GM18907 (cell line): ENCODE data around the gene TNNT1.
"Not testable (repeated sequence)": the region's sequence is repeated elsewhere in the genome, so short reads cannot be mapped to it uniquely, and the experiment has no call there.

Experiments used
- ATAC-seq: cut with Tn5 transposase; IDR thresholded peaks from one replicate; pipeline ENCODE4 v1.9.1; 2021; ENCODE audit warnings: mild to moderate bottlenecking, moderate library complexity; ENCODE audit not compliant: unreplicated experiment

Gene TNNT1

DNA sequence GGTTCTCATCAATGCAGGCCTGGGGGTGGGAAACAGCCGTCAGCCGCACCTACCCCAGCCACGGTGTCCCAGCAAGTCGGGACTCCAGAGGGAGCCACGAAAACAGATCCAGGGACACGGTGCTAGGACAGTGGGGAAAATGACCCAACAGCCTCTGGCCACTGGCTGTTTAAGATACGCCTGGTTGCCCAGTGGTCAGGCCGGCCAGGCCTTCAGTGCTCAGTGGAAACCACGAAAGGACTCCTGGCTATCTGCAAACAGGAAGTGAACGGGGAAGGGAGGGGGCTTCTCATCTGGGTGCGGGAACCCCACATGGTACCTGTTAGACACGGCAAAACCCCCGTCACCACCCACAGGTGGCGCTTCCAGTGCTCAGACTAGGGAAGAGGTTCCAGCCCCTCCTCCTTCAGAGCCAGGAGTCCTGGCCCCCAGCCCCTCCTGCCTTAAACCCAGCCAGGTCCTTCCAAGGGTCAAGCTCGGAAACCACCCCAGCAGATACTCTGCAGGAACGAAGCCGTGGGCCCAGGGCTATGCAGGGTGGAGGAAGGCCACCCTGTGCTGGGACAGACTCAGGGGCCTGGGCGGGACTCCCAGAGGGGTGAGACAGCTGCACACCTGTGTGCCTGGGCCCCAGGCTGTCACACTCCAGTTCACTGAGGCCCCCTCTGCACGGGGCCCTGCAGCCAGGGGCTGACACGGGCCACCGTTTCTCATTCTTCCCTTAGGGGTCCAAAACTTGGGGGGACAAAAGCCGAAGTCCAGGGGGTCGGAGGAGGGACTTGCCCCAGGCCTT is 36.0 kb downstream of the TNNT1 start:
- ATAC-seq = no peak

DNA sequence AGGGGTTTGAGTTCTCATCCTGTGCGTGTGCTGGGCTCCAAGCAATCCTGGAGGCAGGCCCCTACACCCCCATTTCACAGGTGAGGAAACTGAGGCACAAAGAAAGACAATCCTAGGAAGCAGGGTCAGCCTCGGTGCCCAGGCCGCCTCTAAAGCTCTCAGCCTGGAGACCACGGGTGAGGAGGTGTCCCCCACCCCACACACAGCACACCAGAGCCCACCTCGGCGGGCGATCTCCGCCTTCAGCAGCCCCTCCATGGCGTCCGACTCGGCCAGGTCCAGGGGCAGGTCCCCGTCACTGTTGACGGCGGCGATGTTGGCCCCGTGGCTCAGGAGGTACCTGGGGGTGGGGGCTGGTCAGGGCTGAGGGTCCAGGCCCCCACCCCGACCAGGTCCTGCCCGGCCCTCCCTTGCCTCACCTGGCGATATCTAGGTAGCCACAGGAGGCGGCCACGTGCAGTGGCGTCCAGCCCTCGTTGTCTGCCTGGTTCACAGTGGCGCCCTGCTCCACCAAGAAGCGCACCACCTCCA is 36.7 kb downstream of the TNNT1 start:
- no peak for ATAC-seq

- ATAC-seq = no peak
Measured at GRCh38 chr19:55111238-55111831, 37.7 kb downstream of the TNNT1 start.

GRCh38 chr19:55109527-55110291 is 39.3 kb downstream of the TNNT1 start:
- ATAC-seq = no peak

- ATAC-seq = not testable (repeated sequence)
Measured at GRCh38 chr19:55107252-55107651, 41.8 kb downstream of the TNNT1 start.

GRCh38 chr19:55106591-55106990 is 42.4 kb downstream of the TNNT1 start:
- ATAC-seq = no peak

GRCh38 chr19:55105237-55105636 is 43.8 kb downstream of the TNNT1 start:
- no peak for ATAC-seq

GRCh38 chr19:55103190-55103589 is 45.8 kb downstream of the TNNT1 start:
- no peak for ATAC-seq

GRCh38 chr19:55101261-55101660 is 47.7 kb downstream of the TNNT1 start:
- ATAC-seq = no peak

GRCh38 chr19:55099557-55100506 is 49.2 kb downstream of the TNNT1 start:
- no peak for ATAC-seq

DNA sequence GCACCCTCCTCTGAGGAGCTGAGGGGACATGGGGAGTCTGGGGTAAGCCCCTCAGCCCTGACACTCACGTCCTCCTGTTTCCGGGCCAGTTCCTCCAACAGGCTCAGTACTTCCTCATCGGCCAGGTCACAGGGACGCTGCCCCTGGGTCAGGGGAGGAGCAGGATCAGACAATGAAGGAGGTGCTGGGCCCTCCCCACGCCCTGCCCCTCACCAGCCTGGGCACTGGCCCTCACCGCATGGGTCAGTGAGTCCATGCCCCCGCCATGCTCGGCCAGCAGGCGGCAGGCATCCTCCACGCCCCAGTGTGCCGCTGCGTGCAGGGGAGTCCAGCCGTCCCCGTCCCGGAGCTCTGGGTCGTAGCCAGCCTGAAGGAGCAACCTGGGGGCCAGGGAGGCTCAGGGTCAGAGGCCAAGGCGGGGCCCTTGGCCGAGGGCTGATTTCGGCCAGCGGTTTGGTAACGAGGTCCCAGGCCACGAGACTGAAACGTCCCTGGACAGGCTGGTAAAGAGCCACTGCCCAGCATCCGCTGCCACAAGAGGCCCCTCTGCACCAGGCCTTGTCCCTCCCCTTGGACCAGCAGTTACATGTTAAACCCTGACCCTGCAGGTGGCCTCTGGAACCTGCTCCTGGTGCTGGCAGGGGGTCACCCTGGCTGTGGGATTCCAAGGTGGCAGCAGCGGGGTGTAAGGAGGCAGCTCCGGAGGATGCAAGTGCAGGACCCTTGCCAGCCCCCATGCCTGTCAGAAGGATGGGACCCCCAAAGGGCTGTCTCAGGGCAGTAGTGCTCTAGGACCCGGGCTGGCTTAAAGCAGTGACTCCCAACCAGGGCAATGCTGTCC is 50.1 kb downstream of the TNNT1 start:
- no peak for ATAC-seq

GRCh38 chr19:55097864-55098715 is 50.9 kb downstream of the TNNT1 start:
- ATAC-seq = no peak

- ATAC-seq = no peak
Measured at GRCh38 chr19:55096061-55096701, 52.8 kb downstream of the TNNT1 start.

- ATAC-seq = no peak
Measured at GRCh38 chr19:55095260-55096060, 53.5 kb downstream of the TNNT1 start.

DNA sequence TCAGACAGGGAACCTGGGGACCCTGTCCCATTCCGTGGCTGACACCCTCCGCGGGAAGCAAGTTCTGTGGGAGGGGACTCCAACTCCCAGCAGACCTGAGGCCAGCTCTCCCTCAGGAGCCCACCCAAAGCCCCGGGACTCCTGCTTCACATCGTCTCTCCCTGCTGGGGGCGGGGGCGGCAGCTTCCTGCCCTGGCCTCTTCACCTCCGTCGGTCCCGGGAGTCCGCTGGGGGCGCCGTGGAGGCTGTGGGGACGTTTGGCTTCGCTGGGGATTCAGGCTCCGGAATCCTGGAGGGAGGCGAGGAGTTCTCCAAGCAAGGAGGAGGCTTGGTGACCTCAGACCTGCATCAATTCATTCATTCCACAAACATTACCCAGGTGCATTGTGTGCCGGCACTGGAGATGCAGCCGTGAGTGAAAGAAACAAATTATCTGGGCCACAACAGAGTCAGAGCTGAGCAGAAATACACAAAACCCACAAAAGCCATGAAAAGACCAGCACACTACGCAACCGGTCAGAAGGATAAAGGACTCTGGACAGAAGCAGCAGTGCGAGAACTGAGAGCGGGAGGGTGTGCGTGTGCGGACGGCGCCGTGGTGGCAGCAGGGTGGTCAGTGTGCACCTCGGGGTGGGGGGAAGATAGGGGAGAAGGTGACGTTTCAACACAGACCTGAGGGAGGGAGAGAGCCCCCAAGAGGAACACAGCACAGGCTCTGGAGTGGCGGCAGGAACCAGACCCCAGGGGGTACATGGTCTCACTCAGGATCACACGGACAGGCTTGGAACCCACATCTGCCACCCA is 54.3 kb downstream of the TNNT1 start:
- ATAC-seq = no peak
